Endothelial cell of umbilical vein (primary cell): ENCODE measurements around the gene VEZT. TPM values are rescaled to one million over a fixed set of nuclear protein-coding genes. Genes with fewer than 3 reads are reported as not detected.

ENCODE experiments used
- BruUV-seq: library from RNA; stranded (reverse); fragments of 400-500 nt; replicated peaks from 2 replicates; lab custom pipeline; 2021; lab: Mats Ljungman, UMichigan
- CTCF ChIA-PET: fragments of 300-600, 350-600 bp; sonication (Branson Sonifier 250); formaldehyde crosslinking; loops from one replicate; lab custom pipeline; 2021; ENCODE audit warnings: antibody characterized with exemption, inconsistent platforms; lab: Charles Lee
- POLR2A ChIA-PET: fragments of 300-600, 350-600 bp; sonication (Branson Sonifier 250); formaldehyde crosslinking; loops from one replicate; lab custom pipeline; 2021; ENCODE audit warnings: antibody characterized with exemption, inconsistent platforms; lab: Charles Lee
- DNase-seq: peaks from one replicate; pipeline ENCODE4 v3.0.0-alpha.2; 2011; ENCODE audit warnings: low read depth, low spot score
- FAIRE-seq: peaks from 2 replicates; lab custom pipeline; 2011; peaks lifted over from hg19 to GRCh38; lab: Jason Lieb, UNC
- H2AFZ ChIP-seq: 2 replicates; pipeline ENCODE4 v1.6.0; 2012; ENCODE audit warnings: low read depth, low read length, control low read depth, inconsistent platforms
- H3K27ac ChIP-seq: 2 replicates; pipeline ENCODE4 v1.5.1; 2011; ENCODE audit warnings: low read depth, mild to moderate bottlenecking, control low read depth, low read length, moderate library complexity; ENCODE audit not compliant: insufficient read depth
- H3K27me3 ChIP-seq, 2 experiments: 2 replicates each; pipeline versions ENCODE4 v1.6.0 to v1.6.1; 2011; ENCODE audit warnings: low read length in 2 of 2, mixed read lengths in 1 of 2; ENCODE audit not compliant: control insufficient read depth in 2 of 2, insufficient read depth in 2 of 2
- H3K36me3 ChIP-seq, 2 experiments: 2 replicates in 1 of 2; 3 replicates in 1 of 2; pipeline ENCODE4 v1.5.1; 2011; ENCODE audit warnings: low read length in 2 of 2, mild to moderate bottlenecking in 1 of 2, moderate library complexity in 1 of 2; ENCODE audit not compliant: control insufficient read depth in 2 of 2, insufficient read depth in 2 of 2; ENCODE audit errors: extremely low read depth in 1 of 2
- H3K4me1 ChIP-seq: 3 replicates; pipeline ENCODE4 v1.5.1; 2011; ENCODE audit warnings: mild to moderate bottlenecking, low read length; ENCODE audit not compliant: control insufficient read depth, insufficient read depth; ENCODE audit errors: extremely low read depth
- H3K4me2 ChIP-seq: 2 replicates; pipeline ENCODE4 v1.6.1; 2011; ENCODE audit warnings: low read length, control low read depth, mixed read lengths; ENCODE audit not compliant: insufficient read depth
- H3K4me3 ChIP-seq, 3 experiments: fragments of 200-600 bp in 1 of 3; sonication (generic), shearing (Covaris generic) in 1 of 3; replicated peaks in 1 of 3; 2 replicates each; pipeline ENCODE4 v1.5.1; 2011 to 2016; ENCODE audit warnings: control low read depth in 3 of 3, low read length in 3 of 3, mild to moderate bottlenecking in 2 of 3, inconsistent platforms in 1 of 3, low read depth in 1 of 3, moderate library complexity in 1 of 3; ENCODE audit not compliant: insufficient read depth in 1 of 3
- H3K79me2 ChIP-seq: 2 replicates; pipeline ENCODE4 v1.6.0; 2012; ENCODE audit warnings: low read length, inconsistent platforms; ENCODE audit not compliant: control insufficient read depth, insufficient read depth
- H3K9ac ChIP-seq: replicated peaks from 2 replicates; pipeline ENCODE3; 2011; ENCODE audit warnings: low read length, control low read depth; ENCODE audit not compliant: insufficient read depth; ENCODE audit errors: extremely low read depth
- H3K9me1 ChIP-seq: replicated peaks from 3 replicates; pipeline ENCODE4 v1.6.0; 2011; ENCODE audit warnings: mild to moderate bottlenecking, low read length; ENCODE audit not compliant: control insufficient read depth, insufficient read depth; ENCODE audit errors: extremely low read depth
- H3K9me3 ChIP-seq: replicated peaks from 2 replicates; pipeline ENCODE4 v1.5.1; 2012; ENCODE audit warnings: low read length, inconsistent platforms; ENCODE audit not compliant: control insufficient read depth, insufficient read depth
- H4K20me1 ChIP-seq: replicated peaks from 2 replicates; pipeline ENCODE3; 2011; ENCODE audit warnings: mild to moderate bottlenecking, low read length; ENCODE audit not compliant: control insufficient read depth, insufficient read depth; ENCODE audit errors: extremely low read depth
- CTCF ChIP-seq, 2 donors: IDR thresholded peaks; 1 replicate in 1 of 2; 2 replicates in 1 of 2; pipeline ENCODE4 v1.5.1; 2011; ENCODE audit warnings: low read length in 2 of 2, mild to moderate bottlenecking in 2 of 2, moderate library complexity in 2 of 2, control low read depth in 1 of 2, inconsistent platforms in 1 of 2, low read depth in 1 of 2; ENCODE audit not compliant: insufficient read depth in 1 of 2; ENCODE audit errors: extremely low read depth in 1 of 2
- EZH2 ChIP-seq: IDR thresholded peaks from 2 replicates; pipeline ENCODE4 v1.6.1; 2012; ENCODE audit warnings: borderline replicate concordance, low read depth, mild to moderate bottlenecking, moderate library complexity, low read length, inconsistent platforms; ENCODE audit not compliant: severe bottlenecking
- FOS ChIP-seq: IDR thresholded peaks from 2 replicates; pipeline ENCODE4 v1.6.1; 2011; ENCODE audit warnings: mild to moderate bottlenecking, low read length, moderate library complexity, borderline replicate concordance; ENCODE audit not compliant: insufficient read depth
- GATA2 ChIP-seq: IDR thresholded peaks from 2 replicates; pipeline ENCODE4 v1.7.0; 2011; ENCODE audit warnings: low read depth, mild to moderate bottlenecking, moderate library complexity, mixed read lengths, low read length; ENCODE audit not compliant: insufficient read length, insufficient read depth
- JUN ChIP-seq: IDR thresholded peaks from 2 replicates; pipeline ENCODE4 v1.6.1; 2011; ENCODE audit warnings: borderline replicate concordance, low read depth; ENCODE audit not compliant: insufficient read length, insufficient read depth
- MAX ChIP-seq: IDR thresholded peaks from 2 replicates; pipeline ENCODE4 v1.6.1; 2011; ENCODE audit not compliant: insufficient read depth, insufficient read length
- MYC ChIP-seq: IDR thresholded peaks from one replicate; pipeline ENCODE4 v1.6.1; 2011; ENCODE audit warnings: mild to moderate bottlenecking, low read depth, low read length
- POLR2A ChIP-seq: IDR thresholded peaks from 2 replicates; pipeline ENCODE4 v1.6.1; 2012; ENCODE audit warnings: low read depth, mild to moderate bottlenecking, control low read depth, low read length
- POLR2AphosphoS5 ChIP-seq: IDR thresholded peaks from 2 replicates; pipeline ENCODE4 v1.6.1; 2012; ENCODE audit warnings: low read depth, mild to moderate bottlenecking, control low read depth, low read length, moderate library complexity; ENCODE audit not compliant: insufficient read depth
- dilution Hi-C: fragments of 300-500 bp; cut with MboI; formaldehyde crosslinking; loops from one replicate; pipeline ENCODE4 v1.15.0; 2019; ENCODE audit warnings: low sequenced_read_pairs; ENCODE audit not compliant: extremely low pct_ligation_motif_present
- intact Hi-C: fragments of 100-400 bp; cut with micrococcal nuclease; formaldehyde crosslinking; loops from one replicate; pipeline ENCODE4 v1.10.0; 2022
- polyA plus RNA-seq, 4 experiments: library from polyadenylated mRNA; depleted of rRNA in 3 of 4; stranded (reverse) in 3 of 4; unstranded in 1 of 4; fragments of >200 nt; gene quantifications; 2 replicates each; pipeline versions ENCODE4 v1.2.1 to v1.2.3, GENCODE V29; 2011 to 2012; ENCODE audit warnings: missing spikeins in 1 of 4
- total RNA-seq: library from RNA; stranded (reverse); gene quantifications from 2 replicates; pipeline ENCODE4 v1.2.3, GENCODE V29; 2021

Gene VEZT
- total and polyA plus RNA-seq, 2 donors (not counting 3 experiments of a cell fraction or from before 2014, with no cell fraction given), result 57.8 to 91.3 TPM

GRCh38 chr12:95213119-95213518, 4.5 kb upstream of the VEZT start:
- TF ChIP-seq MAX (no peak), MYC (no peak), GATA2 (no peak), CTCF (IDR thresholded peaks at IDR 0.05; ENCODE audit: extremely low read depth in 1 of 2, insufficient read depth in 1 of 2, low read depth in 1 of 2, low read length in 2 of 2) (no peak), EZH2 (no peak), JUN (no peak), POLR2AphosphoS5 (no peak), FOS (no peak), POLR2A (no peak)
- POLR2A ChIA-PET, result interaction anchor here (1.0 kb wide), 1 partner anchor 42 kb away, joined by 3 read pairs; no protein-coding TSS in a partner anchor
- Histone ChIP-seq H4K20me1 (no peaks in the 10 kb centered on the region), H3K4me2 (peak overlapping the region; percentile 76), H3K36me3 (no peaks in the 10 kb centered on the region), H2AFZ (no peak overlapping the region), H3K4me3 (no peak overlapping the region), H3K79me2 (peaks cover 43% of the 10 kb centered on the region), H3K27me3 (no peaks in the 10 kb centered on the region), H3K9ac (no peak overlapping the region), H3K27ac (peak overlapping the region; percentile 12), H3K4me1 (peaks cover 34% of the 10 kb centered on the region), H3K9me1 (no peaks in the 10 kb centered on the region), H3K9me3 (no peaks in the 10 kb centered on the region)
- CTCF ChIA-PET, result interaction anchor here (1.0 to 5.9 kb wide), 8 partner anchors 9 to 321 kb away, joined by 3 to 91 read pairs (median 4); no protein-coding TSS in a partner anchor
- dilution Hi-C loops (loop anchor here (25.0 kb wide), 1 partner anchor 101 kb away; no protein-coding TSS in a partner anchor), intact Hi-C loops (loop anchor here (10.0 kb wide), 1 partner anchor 498 kb away; no protein-coding TSS in a partner anchor)
- BruUV-seq, result no TSS peak
- DNase-seq (no peak), FAIRE-seq (no peak)
